Tibial artery (tissue), 4 donors: ENCODE data around the gene NR2C2AP.

Experiments used
- DNase-seq, 2 donors: peaks; one replicate each; pipeline ENCODE4 v3.0.0-alpha.2; 2019
- H3K27ac ChIP-seq, 2 donors: fragments of 200-600 bp; sonication (generic) in 1 of 2; 1 replicate in 1 of 2; 2 replicates in 1 of 2; pipeline ENCODE4 v1.5.1; 2018 to 2019; ENCODE audit warnings: mild to moderate bottlenecking in 1 of 2
- H3K27me3 ChIP-seq, 2 donors: fragments of 200-600 bp; sonication (generic) in 1 of 2; one replicate each; pipeline versions ENCODE4 v1.5.1 to v1.6.0; 2016 to 2019
- H3K36me3 ChIP-seq, 3 donors: fragments of 200-600 bp; sonication (generic) in 2 of 3; one replicate each; pipeline ENCODE4 v1.5.1; 2016 to 2019; ENCODE audit warnings: mild to moderate bottlenecking in 2 of 3
- H3K4me1 ChIP-seq, 4 donors: fragments of 200-600 bp; sonication (generic) in 2 of 4; 1 replicate in 3 of 4; 2 replicates in 1 of 4; pipeline ENCODE4 v1.5.1; 2016 to 2019
- H3K4me3 ChIP-seq, 2 donors: fragments of 200-600 bp; sonication (generic) in 1 of 2; 1 replicate in 1 of 2; 2 replicates in 1 of 2; pipeline ENCODE4 v1.5.1; 2018 to 2019; ENCODE audit warnings: mild to moderate bottlenecking in 2 of 2
- H3K9me3 ChIP-seq, 3 donors: fragments of 200-600 bp; sonication (generic) in 1 of 3; one replicate each; pipeline ENCODE4 v1.5.1; 2016 to 2019
- CTCF ChIP-seq, 2 experiments: fragments of 200-600 bp in 1 of 2; fragments of 450-650 bp in 1 of 2; IDR thresholded peaks; one replicate each; pipeline ENCODE4 v1.5.1; 2017 to 2019; ENCODE audit warnings: antibody characterized with exemption in 2 of 2, mild to moderate bottlenecking in 1 of 2, moderate library complexity in 1 of 2
- intact Hi-C: fragments of 100-400 bp; cut with DNase I; formaldehyde crosslinking; loops from one replicate; pipeline ENCODE4 v1.15.0; 2023; ENCODE audit warnings: low total_unique reads

The NR2C2AP gene

GRCh38 chr19:19202707-19203011, 555 bp downstream of the NR2C2AP start:
- Histone ChIP-seq H3K27me3 (peaks cover 0 to 16% of the 10 kb centered on the region in 2 donors), H3K4me3 (peak overlapping the region; percentile 60 to 73), H3K27ac (peak overlapping the region; percentile 69 to 84), H3K9me3 (no peaks in the 10 kb centered on the region), H3K4me1 (peaks cover 0 to 15% (median 13%) of the 10 kb centered on the region in 4 donors), H3K36me3 (peaks cover 0 to 40% (median 23%) of the 10 kb centered on the region in 3 donors)
- intact Hi-C loops: loop anchor here (10.0 kb wide), 1 partner anchor 112 kb away; no protein-coding TSS in a partner anchor
- TF ChIP-seq CTCF (IDR thresholded peaks at IDR 0.05): no peak
- DNase-seq: no peak

- DNase-seq: no peak
- intact Hi-C loops: loop anchor here (10.0 kb wide), 1 partner anchor 113 kb away; no protein-coding TSS in a partner anchor
- Histone ChIP-seq H3K27ac (peak overlapping the region; percentile 69 to 84), H3K9me3 (no peaks in the 10 kb centered on the region), H3K36me3 (peaks cover 5 to 47% (median 30%) of the 10 kb centered on the region in 3 donors), H3K4me3 (peak overlapping the region; percentile 60 to 73), H3K27me3 (peaks cover 0 to 10% of the 10 kb centered on the region in 2 donors), H3K4me1 (peaks cover 0 to 15% (median 13%) of the 10 kb centered on the region in 4 donors)
- TF ChIP-seq CTCF (IDR thresholded peaks at IDR 0.05): no peak
Observed at GRCh38 chr19:19201697-19202630, 1.2 kb downstream of the NR2C2AP start.

- H3K9me3 ChIP-seq: no peaks in the 10 kb centered on the region
- H3K4me1 ChIP-seq: peaks cover 0 to 51% (median 34%) of the 10 kb centered on the region in 4 donors
- no peak for DNase-seq
- no peaks in the 10 kb centered on the region for H3K27me3 ChIP-seq
- intact Hi-C loops: no loop called here
- H3K36me3 ChIP-seq: peaks cover 7 to 33% (median 26%) of the 10 kb centered on the region in 3 donors
- H3K4me3 ChIP-seq: peak overlapping the region; percentile 85 to 93
- peak overlapping the region; percentile 28 to 99 for H3K27ac ChIP-seq
- TF ChIP-seq CTCF (IDR thresholded peaks at IDR 0.05): no peak
Observed at GRCh38 chr19:19193926-19194325, 9.3 kb downstream of the NR2C2AP start.

- no peak for TF ChIP-seq CTCF (IDR thresholded peaks at IDR 0.05)
- Histone ChIP-seq H3K27ac (peak overlapping the region; percentile 98 to 99), H3K36me3 (peaks cover 7 to 31% (median 17%) of the 10 kb centered on the region in 3 donors), H3K9me3 (no peaks in the 10 kb centered on the region), H3K4me3 (peak overlapping the region; percentile 85 to 93), H3K4me1 (peaks cover 0 to 54% (median 36%) of the 10 kb centered on the region in 4 donors), H3K27me3 (no peaks in the 10 kb centered on the region)
- intact Hi-C loops: no loop called here
- DNase-seq: no peak
Observed at GRCh38 chr19:19192910-19193423, 10.2 kb downstream of the NR2C2AP start.

GRCh38 chr19:19192078-19192882, 10.9 kb downstream of the NR2C2AP start, which contains the start of the genes BORCS8 and RFXANK:
Gene BORCS8 (minus strand): TSS chr19:19192152. CDS start chr19:19192117, 35 bp downstream.
Gene RFXANK (plus strand): TSS chr19:19192258. CDS start chr19:19193947, 1,689 bp downstream.
- peaks cover 0 to 54% (median 36%) of the 10 kb centered on the region in 4 donors for H3K4me1 ChIP-seq
- intact Hi-C loops: no loop called here
- DNase-seq: peak; percentile 99 to 100
- no peaks in the 10 kb centered on the region for H3K27me3 ChIP-seq
- H3K9me3 ChIP-seq: no peaks in the 10 kb centered on the region
- TF ChIP-seq CTCF (IDR thresholded peaks at IDR 0.05): peak in 1 of 2 experiments; percentile 26
- H3K27ac ChIP-seq: peak within 1 kb of the TSS; percentile 98 to 99
- H3K4me3 ChIP-seq: peak within 1 kb of the TSS; percentile 85 to 93
- peaks cover 5 to 24% (median 10%) of the 10 kb centered on the region in 3 donors for H3K36me3 ChIP-seq
